Activated T-cell treated with anti-CD3 and anti-CD28 coated beads for 48 hours (primary cell): ENCODE measurements around the gene HNMT.
"Not testable (repeated sequence)": the region's sequence is repeated elsewhere in the genome, so short reads cannot be mapped to it uniquely, and the experiment has no call there.

Source experiments
- DNase-seq: peaks from one replicate; pipeline ENCODE4 v3.0.0-alpha.2; 2020; ENCODE audit warnings: low read depth

HNMT gene

DNA sequence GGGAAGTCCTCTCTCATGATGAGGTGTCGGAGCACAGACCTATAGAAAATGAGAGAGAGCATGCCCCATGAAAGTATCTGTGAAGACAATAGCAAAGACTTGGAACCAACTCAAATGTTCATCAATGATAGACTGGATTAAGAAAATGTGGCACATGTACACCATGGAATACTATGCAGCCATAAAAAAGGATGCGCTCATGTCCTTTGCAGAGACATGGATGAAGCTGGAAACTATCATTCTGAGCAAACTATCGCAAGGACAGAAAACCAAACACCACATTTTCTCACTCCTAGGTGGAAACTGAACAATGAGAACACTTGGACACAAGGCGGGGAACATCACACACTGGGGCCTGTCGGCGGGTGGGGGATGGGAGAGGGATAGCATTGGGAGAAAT lies 79.3 kb downstream of the HNMT start:
- DNase-seq: not testable (repeated sequence)

DNA sequence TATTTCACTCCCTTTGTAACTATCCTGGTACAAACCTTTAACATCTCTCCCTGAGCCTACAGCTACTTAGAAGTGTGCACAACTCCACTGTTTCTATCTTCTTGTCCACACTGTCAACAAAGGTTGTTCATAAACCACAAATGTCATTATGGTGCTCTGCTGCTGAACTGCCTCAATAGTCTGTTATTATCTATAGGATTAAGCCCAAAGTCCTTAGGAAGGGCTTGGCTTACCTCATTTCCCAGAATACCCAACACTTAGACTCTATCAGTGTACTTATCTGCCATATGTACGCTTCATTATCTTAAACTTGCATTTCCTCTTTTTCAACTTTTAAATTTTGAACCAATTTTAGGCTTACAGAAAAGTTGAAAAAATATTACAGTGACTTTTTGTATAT lies 94.2 kb downstream of the HNMT start:
- DNase-seq: no peak

DNA sequence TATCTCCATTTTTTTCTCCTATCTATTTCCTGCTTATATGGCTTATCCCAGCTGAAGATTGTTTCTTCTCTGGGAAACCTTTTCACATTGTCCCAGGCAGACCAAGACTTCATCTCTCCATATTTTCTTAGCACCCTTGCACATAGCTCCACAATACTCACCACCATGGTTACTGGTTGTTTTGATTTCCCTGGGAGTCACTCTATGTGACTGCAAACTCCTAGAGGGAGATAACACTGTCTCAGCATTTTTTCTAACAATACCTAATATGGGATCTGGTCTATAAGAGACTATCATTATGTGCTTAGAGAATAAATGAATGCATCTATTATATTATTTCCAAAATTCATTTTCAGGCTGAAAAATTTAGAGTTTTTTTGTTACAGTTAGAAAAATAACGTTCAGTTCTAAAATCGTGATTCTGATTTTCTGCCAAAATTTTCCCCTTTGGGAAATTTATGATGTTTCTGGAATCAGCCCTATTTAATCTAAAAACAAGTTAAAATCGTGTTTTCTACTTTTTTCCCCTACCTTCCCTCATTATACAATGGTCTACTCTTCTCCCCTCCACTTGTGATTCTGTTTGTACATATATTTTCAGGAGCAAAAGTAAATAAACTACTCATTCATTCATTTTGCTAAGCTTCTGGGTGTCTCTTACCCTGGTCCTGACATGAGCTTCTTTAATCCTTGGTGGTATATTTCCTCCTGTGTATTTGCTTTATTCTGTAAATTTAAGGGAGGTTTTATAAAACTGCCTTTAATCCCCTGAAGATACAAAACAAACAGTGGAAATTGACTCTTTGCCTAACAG lies 95.4 kb downstream of the HNMT start:
- no peak for DNase-seq

DNA sequence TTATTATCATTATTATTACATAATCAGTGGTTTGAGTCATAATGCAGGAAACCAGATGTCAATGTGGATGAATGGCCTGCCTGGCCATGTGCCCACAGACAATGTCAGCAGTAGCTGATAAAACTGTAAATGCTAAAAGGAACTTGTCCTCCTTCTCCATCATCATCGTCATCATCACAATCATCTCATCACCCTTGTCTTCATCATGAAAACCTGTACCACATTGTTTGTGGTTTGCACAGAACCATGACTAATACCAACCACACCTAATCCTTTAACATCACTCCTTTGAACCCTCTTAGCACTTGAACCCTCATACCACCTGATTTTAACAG lies 96.0 kb downstream of the HNMT start:
- DNase-seq: no peak

DNA sequence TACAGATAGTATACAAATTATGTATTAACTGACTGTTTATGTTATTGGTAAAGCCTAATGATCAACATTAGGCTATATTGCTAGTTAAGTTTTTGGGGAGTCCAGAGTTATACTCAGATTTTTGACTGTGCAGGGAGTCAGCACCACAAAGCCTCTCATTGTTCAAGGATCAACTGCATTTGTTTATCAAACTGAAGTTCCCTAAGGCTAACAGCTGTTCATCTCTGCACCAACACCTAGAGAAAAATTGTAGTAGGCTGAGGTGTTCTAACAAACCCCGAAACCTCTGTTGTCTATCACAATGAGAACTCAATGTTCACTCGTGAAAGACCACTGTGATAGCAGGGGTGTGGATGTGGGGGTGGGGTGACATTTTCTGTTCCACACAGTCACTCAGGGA lies 97.7 kb downstream of the HNMT start:
- DNase-seq: no peak

DNA sequence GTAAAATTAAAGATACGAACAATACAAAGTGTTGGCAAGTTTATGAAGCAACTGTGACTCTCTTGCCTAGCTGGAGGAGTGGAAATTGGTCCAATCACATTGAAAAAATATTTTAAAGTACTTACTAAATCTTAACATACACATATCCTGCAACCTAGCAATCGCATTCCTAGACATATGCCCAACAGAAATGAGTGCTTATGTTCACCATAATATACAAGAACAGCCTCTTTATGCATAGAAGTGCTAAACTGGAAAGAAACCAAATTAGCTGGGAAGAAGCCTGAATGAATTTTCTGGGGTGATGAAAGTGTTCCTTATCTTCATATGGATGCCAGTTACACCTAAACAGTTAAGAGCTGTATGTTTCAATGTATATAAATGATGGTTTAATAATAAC lies 98.9 kb downstream of the HNMT start:
- no peak for DNase-seq
